Kidney (tissue), 14 donors: ENCODE measurements around the gene ACP7. TPM values are rescaled to one million over a fixed set of nuclear protein-coding genes. Genes with fewer than 3 reads are reported as not detected.

ENCODE experiments used
- DNase-seq, 5 donors: peaks; one replicate each; pipeline ENCODE4 v3.0.0-alpha.2; 2013 to 2020
- FAIRE-seq: peaks from 2 replicates; lab custom pipeline; 2012; peaks lifted over from hg19 to GRCh38; lab: Jason Lieb, UNC
- H3K27ac ChIP-seq, 2 donors: one replicate each; pipeline ENCODE4 v1.7.0; 2013; ENCODE audit warnings: low read depth in 2 of 2, low read length in 2 of 2, inconsistent platforms in 1 of 2
- H3K27me3 ChIP-seq: one replicate; pipeline ENCODE4 v1.7.1; 2013; ENCODE audit warnings: low read length, inconsistent platforms; ENCODE audit not compliant: control insufficient read depth, insufficient read depth
- H3K36me3 ChIP-seq, 3 donors: one replicate each; pipeline versions ENCODE4 v1.7.0 to v1.7.1; 2013; ENCODE audit warnings: low read length in 3 of 3, control low read depth in 1 of 3, inconsistent platforms in 1 of 3; ENCODE audit not compliant: insufficient read depth in 3 of 3, control insufficient read depth in 2 of 3
- H3K4me1 ChIP-seq, 3 donors: one replicate each; pipeline versions ENCODE4 v1.7.0 to v1.7.1; 2013; ENCODE audit warnings: low read length in 3 of 3, inconsistent platforms in 1 of 3, low read depth in 1 of 3; ENCODE audit not compliant: control insufficient read depth in 2 of 3, insufficient read depth in 2 of 3
- H3K4me3 ChIP-seq, 3 donors: one replicate each; pipeline versions ENCODE4 v1.7.0 to v1.8.1; 2013; ENCODE audit warnings: low read length in 3 of 3, control low read depth in 1 of 3, inconsistent platforms in 1 of 3
- H3K9ac ChIP-seq, 3 donors: one replicate each; pipeline versions ENCODE4 v1.7.0 to v1.7.1; 2013; ENCODE audit warnings: low read length in 3 of 3, control low read depth in 1 of 3, inconsistent platforms in 1 of 3
- H3K9me3 ChIP-seq, 3 donors: one replicate each; pipeline versions ENCODE4 v1.7.0 to v1.7.1; 2013; ENCODE audit warnings: low read length in 3 of 3, control low read depth in 1 of 3, inconsistent platforms in 1 of 3; ENCODE audit not compliant: control insufficient read depth in 2 of 3, insufficient read depth in 1 of 3
- CTCF ChIP-seq: IDR thresholded peaks from 3 replicates; pipeline ENCODE4 v1.5.1; 2012; ENCODE audit warnings: mild to moderate bottlenecking, moderate library complexity, borderline replicate concordance; ENCODE audit not compliant: insufficient read depth; ENCODE audit errors: extremely low read depth
- intact Hi-C: fragments of 100-400 bp; cut with DNase I; formaldehyde crosslinking; loops from one replicate; pipeline ENCODE4 v1.11.1; 2022
- polyA plus RNA-seq: library from polyadenylated mRNA; stranded (reverse); fragments of 350-450 nt; fragmentation: Illumina TruSeq; extraction: RNeasy Lipid Tissue Mini Kit (QIAGEN cat#74804); gene quantifications from one replicate; pipeline ENCODE4 v1.2.3, GENCODE V29; 2014; ENCODE audit warnings: low read depth, low replicate concordance; ENCODE audit not compliant: insufficient read depth
- total RNA-seq: library from RNA; stranded (reverse); fragmentation: NEBNext Ultra II Directional; extraction: Animal tissue kit (Norgen Biotek cat#: 25700); gene quantifications from one replicate; pipeline ENCODE4 v1.2.1, GENCODE V29; 2021
- donor health status: control.
- donor health status: control.
- donor health status: control.
- donor health status: control.
- donor health status: control.
- donor health status: DM: yes; HTN: yes; CAD: no.
- donor health status: Normal renal cell carcinoma (clear cell type).

ACP7 gene
- total and polyA plus RNA-seq, 2 donors from 2014 or later: 0.13 TPM; not detected in 1

GRCh38 chr19:39047073-39047472 lies 37.1 kb upstream of the ACP7 start:
- Histone ChIP-seq H3K36me3 (no peaks in the 10 kb centered on the region), H3K4me3 (no peak overlapping the region), H3K9me3 (no peaks in the 10 kb centered on the region), H3K4me1 (peaks cover 0 to 6% (median 6%) of the 10 kb centered on the region in 3 donors), H3K9ac (no peak overlapping the region), H3K27ac (no peak overlapping the region), H3K27me3 (no peaks in the 10 kb centered on the region)
- FAIRE-seq (no peak), DNase-seq (no peak)
- intact Hi-C loops: no loop called here
- no peak for TF ChIP-seq CTCF

GRCh38 chr19:39052243-39052746 lies 31.9 kb upstream of the ACP7 start:
- DNase-seq (peak; percentile 41 to 79 (median 55)), FAIRE-seq (no peak)
- Histone ChIP-seq H3K9ac (no peak overlapping the region), H3K27me3 (no peaks in the 10 kb centered on the region), H3K36me3 (no peaks in the 10 kb centered on the region), H3K4me1 (peaks cover 0 to 3% (median 0%) of the 10 kb centered on the region in 3 donors), H3K9me3 (no peaks in the 10 kb centered on the region), H3K4me3 (no peak overlapping the region), H3K27ac (no peak overlapping the region)
- TF ChIP-seq CTCF: peak; percentile 55
- intact Hi-C loops: no loop called here

- FAIRE-seq: no peak
Observed at GRCh38 chr19:39052846-39053245, 31.3 kb upstream of the ACP7 start.

More at GRCh38 chr19:39052846-39053245, 31.3 kb upstream of the ACP7 start:
- no peaks in the 10 kb centered on the region for H3K36me3 ChIP-seq
- DNase-seq: no peak
- no peak overlapping the region for H3K4me3 ChIP-seq
- no peak overlapping the region for H3K27ac ChIP-seq
- no peaks in the 10 kb centered on the region for H3K27me3 ChIP-seq
- intact Hi-C loops: no loop called here
- H3K9ac ChIP-seq: no peak overlapping the region
- H3K9me3 ChIP-seq: no peaks in the 10 kb centered on the region
- no peak for TF ChIP-seq CTCF
- peaks cover 0 to 3% (median 0%) of the 10 kb centered on the region in 3 donors for H3K4me1 ChIP-seq
